Keratinocyte (primary cell): ENCODE measurements around the gene MYO1G.

ENCODE experiments used
- CTCF ChIP-seq, 3 experiments: IDR thresholded peaks in 1 of 3; conservative IDR thresholded peaks in 1 of 3; optimal IDR thresholded peaks in 1 of 3; 2 replicates in 2 of 3; 3 replicates in 1 of 3; pipeline versions ENCODE3 to v1.5.1; 2011; ENCODE audit warnings: low read length in 3 of 3, mild to moderate bottlenecking in 3 of 3, moderate library complexity in 2 of 3, control low read depth in 1 of 3, inconsistent platforms in 1 of 3; ENCODE audit not compliant: insufficient read depth in 2 of 3; ENCODE audit errors: extremely low read depth in 1 of 3
- EZH2 ChIP-seq: IDR thresholded peaks from one replicate; pipeline ENCODE4 v1.6.1; 2012; ENCODE audit warnings: inconsistent platforms, mild to moderate bottlenecking, low read length, moderate library complexity

DNA sequence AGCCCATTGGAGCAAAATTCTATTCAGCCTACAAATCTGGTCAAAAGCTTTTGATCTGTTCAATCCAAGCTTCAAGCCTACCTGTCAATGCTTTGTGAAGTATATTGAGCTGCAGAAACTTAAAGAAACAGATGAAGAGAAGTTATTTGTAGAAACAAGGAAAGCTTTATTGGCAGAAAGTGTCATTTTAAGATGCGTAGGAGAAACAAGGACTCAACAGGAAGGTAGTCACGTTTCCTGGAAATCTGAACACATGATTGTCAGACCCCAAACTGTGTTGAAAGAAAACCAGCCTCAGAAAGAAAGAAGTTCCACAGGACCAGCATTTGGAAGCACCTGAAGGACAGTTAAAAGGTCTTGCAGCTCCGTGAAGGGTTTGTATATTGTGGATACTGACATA lies 58.7 kb downstream of the MYO1G start:
- TF ChIP-seq CTCF (optimal IDR thresholded peaks at IDR 0.05 in 1 of 3, IDR thresholded peaks at IDR 0.05 in 1 of 3, conservative IDR thresholded peaks at IDR 0.05 in 1 of 3; ENCODE audit: extremely low read depth in 1 of 3, insufficient read depth in 2 of 3, low read length in 3 of 3) (no peak), EZH2 (no peak)
